ENCODE measurements around the gene NUTM1.
A peak's percentile ranks its signal among the peaks of the same experiment; 100 is the strongest.
"Not testable (repeated sequence)": the region's sequence is repeated elsewhere in the genome, so short reads cannot be mapped to it uniquely, and the experiment has no call there.

NUTM1 gene

DNA sequence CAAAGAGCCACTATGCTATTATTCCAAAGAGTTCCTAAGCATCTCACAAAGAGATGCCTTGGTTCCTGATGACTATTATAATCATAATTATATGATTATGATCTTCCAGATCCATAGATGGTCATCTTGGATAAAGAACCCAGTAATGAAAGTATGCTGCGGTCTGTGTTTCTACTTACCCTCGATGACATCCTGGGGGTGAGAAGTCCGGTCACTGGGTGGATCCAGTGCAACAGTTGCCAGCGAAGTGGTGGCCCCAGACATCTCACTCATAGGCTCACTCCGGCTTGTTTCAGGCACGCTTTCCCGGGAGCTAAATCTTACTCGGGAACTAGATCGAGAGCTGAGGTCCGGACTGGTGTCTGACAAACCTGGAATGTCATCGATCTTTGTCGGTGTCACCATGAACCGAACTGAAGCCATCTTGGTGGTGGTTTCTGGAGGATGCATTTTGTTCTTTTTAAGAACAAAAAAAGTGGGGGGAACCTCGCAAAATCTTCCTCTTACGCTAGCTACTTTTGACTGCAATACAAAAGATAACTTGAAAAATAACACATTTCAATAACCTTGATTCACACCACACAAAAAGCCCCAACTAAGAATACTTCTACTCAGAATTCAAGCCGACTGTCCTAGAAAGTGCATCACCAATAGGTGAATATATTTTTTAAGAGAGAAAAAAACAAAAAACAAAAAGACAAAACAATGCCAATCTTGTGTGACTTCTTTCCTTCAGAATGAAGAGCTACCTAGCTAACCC lies 6.7 kb upstream of the NUTM1 start:
- DNase-seq (ENCODE audit: low read depth): no peak

DNA sequence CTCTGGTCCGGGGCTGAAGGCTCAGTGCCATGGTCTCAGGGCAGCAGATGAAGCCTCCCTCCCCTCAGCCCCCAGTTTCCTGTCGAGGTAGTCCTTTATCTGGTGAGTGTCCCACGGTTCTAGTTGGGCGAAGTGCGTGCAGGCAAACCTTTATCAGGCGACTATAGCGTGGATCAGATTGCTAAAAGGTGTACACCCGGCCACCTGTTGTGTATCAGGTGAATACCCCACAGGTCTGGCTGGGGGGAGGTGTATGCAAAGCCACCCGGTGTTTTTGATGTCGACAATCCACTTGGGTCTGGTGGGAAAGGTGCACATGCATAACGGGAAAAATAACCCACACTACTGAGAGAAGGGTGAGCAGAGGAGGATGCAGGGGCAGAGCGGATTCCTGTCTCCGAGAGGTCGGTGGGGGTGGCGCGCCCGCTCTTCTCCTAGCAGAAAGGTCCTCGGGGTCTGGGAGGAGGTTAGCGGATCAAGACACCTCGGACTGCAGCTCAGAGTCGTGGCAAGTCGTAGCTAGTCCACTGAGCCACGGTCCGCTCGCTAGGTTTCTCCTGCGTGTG lies 6.0 kb upstream of the NUTM1 start:
- DNase-seq (ENCODE audit: low read depth): no peak

DNA sequence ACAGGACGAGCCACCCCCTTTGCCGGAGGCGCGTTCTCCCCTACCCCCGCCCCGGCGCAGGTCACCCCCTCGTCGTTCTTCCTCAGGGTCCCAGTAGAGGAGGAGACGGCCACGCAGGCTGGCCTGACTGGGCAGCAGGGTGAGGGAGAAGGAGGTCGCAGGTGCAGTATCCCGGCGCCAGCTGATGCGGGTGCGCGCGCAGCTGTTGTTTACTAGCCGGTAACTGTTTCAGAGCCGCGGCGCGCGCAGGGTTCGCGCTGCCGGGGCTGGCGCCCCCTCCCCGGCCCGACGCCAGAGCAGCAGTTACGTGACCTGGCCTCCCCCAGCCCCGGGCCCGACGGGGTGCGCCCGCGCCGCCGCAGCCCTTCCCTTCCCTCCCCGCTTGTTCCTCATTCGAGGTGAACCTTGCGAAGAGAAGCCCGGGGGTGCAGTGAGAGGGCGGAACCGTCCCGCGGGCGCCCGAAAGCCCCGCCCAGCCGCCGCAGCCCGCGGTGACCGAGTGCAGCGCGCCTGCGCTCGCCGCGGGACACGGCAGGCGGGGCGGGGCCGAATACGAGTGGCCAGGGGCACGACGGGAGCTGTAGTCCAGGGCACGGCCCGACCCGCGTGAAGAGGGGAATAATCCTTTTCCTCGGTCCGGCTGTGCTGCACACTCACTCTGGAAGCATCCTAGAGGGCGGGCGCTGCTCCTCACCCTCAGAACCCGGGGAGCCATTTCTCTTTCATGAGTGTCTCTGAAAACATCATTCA lies 5.4 kb upstream of the NUTM1 start, which contains the start of gene SLC12A6:
TSS of gene SLC12A6 (minus strand) at position 225 of the 750 bp plus-strand sequence. CDS start 1,101 bp downstream, outside the sequence.
- peak; percentile 94 for DNase-seq (ENCODE audit: low read depth)

DNA sequence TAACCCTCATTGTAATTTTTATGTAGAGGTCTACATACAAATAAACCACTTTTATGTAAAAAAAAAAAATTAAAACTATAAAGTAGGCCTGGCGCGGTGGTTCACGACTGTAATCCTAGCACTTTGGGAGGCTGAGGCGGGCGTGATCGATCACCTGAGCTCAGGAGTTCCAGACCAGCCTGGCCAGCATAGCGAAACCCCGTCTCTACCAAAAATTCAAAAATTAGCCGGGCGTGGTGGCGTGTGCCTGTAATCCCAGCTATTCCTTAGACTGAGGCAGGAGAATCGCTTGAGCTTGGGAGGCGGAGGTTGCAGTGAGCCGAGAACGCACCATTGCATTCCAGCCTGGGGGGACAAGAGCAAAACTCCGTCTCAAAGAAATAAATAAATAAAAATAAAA lies 4.8 kb upstream of the NUTM1 start:
- DNase-seq (ENCODE audit: low read depth): no peak

- no peak for DNase-seq (ENCODE audit: low read depth)
These were observed 3.2 kb upstream of the NUTM1 start for GRCh38 chr15:34339946-34340345.

GRCh38 chr15:34341381-34342212 lies 1.5 kb upstream of the NUTM1 start:
- DNase-seq (ENCODE audit: low read depth): no peak

GRCh38 chr15:34342213-34342736 lies 840 bp upstream of the NUTM1 start:
- DNase-seq (ENCODE audit: low read depth): not testable (repeated sequence)

DNA sequence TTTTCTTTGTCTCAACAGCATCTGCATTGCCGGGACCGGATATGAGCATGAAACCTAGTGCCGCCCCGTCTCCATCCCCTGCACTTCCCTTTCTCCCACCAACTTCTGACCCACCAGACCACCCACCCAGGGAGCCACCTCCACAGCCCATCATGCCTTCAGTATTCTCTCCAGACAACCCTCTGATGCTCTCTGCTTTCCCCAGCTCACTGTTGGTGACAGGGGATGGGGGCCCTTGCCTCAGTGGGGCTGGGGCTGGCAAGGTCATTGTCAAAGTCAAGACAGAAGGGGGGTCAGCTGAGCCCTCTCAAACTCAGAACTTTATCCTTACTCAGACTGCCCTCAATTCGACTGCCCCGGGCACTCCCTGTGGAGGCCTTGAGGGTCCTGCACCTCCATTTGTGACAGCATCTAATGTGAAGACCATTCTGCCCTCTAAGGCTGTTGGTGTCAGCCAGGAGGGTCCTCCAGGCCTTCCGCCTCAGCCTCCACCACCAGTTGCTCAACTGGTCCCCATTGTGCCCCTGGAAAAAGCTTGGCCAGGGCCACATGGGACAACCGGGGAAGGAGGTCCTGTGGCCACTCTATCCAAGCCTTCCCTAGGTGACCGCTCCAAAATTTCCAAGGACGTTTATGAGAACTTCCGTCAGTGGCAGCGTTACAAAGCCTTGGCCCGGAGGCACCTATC lies 5.0 kb downstream of the NUTM1 start:
- DNase-seq (ENCODE audit: low read depth): no peak

DNA sequence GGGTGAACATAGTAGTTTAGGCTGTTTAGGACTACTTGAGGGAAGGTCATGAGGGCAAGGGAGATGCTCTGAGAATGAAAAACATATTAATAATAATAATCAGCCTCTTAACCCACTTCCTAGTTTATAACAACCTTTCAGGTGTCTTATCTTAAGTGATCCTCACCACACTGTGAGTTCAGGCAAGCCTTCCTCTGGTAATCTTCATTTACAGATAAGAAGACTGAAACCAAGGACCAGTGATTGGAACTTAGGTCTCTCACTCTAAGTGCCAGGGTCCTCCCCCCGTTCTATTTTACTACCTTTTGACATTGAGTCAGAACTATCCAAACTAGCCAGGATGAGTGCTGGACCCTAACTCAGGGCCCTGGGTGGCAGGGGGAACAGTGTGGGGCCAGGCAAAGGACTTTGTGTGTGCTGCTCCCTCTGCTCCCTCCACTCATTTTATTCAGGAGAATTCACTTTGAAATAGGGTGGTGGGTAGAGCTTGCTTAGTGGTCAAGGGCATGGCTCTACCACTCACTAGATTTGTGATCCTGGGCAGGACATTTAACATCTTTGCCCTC lies 5.7 kb downstream of the NUTM1 start:
- DNase-seq (ENCODE audit: low read depth): no peak

- DNase-seq (ENCODE audit: low read depth): no peak
These were observed 6.7 kb downstream of the NUTM1 start for GRCh38 chr15:34349769-34350168.

DNA sequence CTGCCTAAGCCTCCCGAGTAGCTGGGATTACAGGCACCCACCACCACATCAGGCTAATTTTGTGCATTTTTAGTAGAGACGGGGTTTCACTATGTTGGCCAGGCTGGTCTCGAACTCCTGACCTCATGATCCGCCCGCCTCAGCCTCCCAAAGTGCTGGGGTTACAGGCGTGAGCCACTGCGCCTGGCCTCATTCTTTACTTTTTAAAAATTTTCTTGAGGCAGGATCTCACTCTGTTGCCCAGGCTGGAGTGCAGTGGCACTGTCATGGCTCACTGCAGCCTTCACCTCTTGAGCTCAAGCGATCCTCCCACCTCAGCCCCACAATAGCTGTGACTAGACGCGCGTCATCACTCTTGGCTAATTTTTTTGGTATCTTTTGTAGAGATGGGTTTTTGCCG lies 9.9 kb downstream of the NUTM1 start:
- DNase-seq (ENCODE audit: low read depth): not testable (repeated sequence)

- no peak for DNase-seq (ENCODE audit: low read depth)
These were observed 10.5 kb downstream of the NUTM1 start for GRCh38 chr15:34353627-34354026.

- DNase-seq (ENCODE audit: low read depth): no peak
These were observed 11.2 kb downstream of the NUTM1 start for GRCh38 chr15:34354286-34354685.

DNA sequence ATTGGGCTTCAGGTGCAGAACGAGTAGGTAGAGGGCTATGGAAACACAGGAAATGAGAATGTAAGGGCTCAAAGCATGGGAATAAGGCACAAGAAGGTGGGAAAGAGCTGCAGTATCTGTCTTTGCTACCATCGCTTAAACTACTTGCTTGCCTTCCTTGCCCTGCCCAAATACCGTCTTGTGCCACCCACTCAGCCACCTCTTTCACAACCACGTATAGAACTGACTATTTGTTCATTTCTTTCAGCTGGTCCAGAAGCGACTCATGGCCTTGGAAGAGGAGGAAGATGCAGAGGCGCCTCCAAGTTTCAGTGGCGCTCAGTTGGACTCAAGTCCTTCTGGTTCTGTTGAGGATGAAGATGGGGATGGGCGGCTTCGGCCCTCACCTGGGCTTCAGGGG lies 12.1 kb downstream of the NUTM1 start:
- no peak for DNase-seq (ENCODE audit: low read depth)

- DNase-seq (ENCODE audit: low read depth): no peak
These were observed 14.5 kb downstream of the NUTM1 start for GRCh38 chr15:34357653-34358052.

- DNase-seq (ENCODE audit: low read depth): no peak
These were observed 15.3 kb downstream of the NUTM1 start for GRCh38 chr15:34358367-34358766.

- no peak for DNase-seq (ENCODE audit: low read depth)
These were observed 15.8 kb downstream of the NUTM1 start for GRCh38 chr15:34358948-34359347.

- DNase-seq (ENCODE audit: low read depth): no peak
These were observed 16.3 kb downstream of the NUTM1 start for GRCh38 chr15:34359416-34359815.

GRCh38 chr15:34360298-34360697 lies 17.2 kb downstream of the NUTM1 start:
- DNase-seq (ENCODE audit: low read depth): no peak

GRCh38 chr15:34361278-34361677 lies 18.2 kb downstream of the NUTM1 start:
- no peak for DNase-seq (ENCODE audit: low read depth)

All from amniotic epithelial cell (primary cell).